ENCODE results near the gene LMX1B. TPM values are rescaled to one million over a fixed set of nuclear protein-coding genes. Genes with fewer than 3 reads are reported as not detected.

The LMX1B gene
- total and polyA plus RNA-seq, 2 donors (not counting 3 experiments of a cell fraction or from before 2014, with no cell fraction given): not detected

DNA sequence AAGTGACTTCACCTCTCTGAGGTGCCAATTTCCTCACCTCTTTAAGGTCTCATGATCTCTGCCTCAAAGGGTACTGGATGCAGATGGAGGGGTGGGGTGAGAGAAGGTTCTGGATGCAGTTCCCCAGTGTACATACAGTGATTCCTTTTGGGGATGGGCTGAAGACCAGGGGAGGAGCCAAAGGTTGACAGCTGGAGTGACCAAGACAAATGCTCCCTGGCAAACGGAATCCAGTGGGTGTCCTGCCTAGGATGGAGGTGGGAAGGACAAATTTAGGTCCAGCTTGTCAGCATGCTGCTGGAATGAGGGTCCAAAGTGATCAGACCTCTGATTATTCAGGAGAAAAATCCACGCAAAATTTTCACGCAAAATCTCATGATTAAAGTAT lies 7.3 kb upstream of the LMX1B start:
- ChIA-PET CTCF (interaction anchor here (1.2 to 1.3 kb wide), 2 partner anchors 84 to 97 kb away, joined by 3 to 6 read pairs; no protein-coding TSS in a partner anchor), POLR2A (no interaction called here)
- no peaks in the 10 kb centered on the region for H4K20me1 ChIP-seq (replicated peaks; ENCODE audit: control insufficient read depth, extremely low read depth, insufficient read depth, low read length)
- dilution Hi-C loops (cut with MboI; ENCODE audit: extremely low pct_ligation_motif_present, low sequenced_read_pairs): no loop called here
- no peak for TF ChIP-seq EZH2 (IDR thresholded peaks at IDR 0.05; ENCODE audit: borderline replicate concordance, low read depth, low read length, severe bottlenecking)
- no peaks in the 10 kb centered on the region for H3K36me3 ChIP-seq (ENCODE audit: control insufficient read depth in 2 of 2, extremely low read depth in 1 of 2, insufficient read depth in 2 of 2, low read length in 2 of 2)
- H3K79me2 ChIP-seq (ENCODE audit: control insufficient read depth, insufficient read depth, low read length): no peaks in the 10 kb centered on the region
- FAIRE-seq: no peak
- no peaks in the 10 kb centered on the region for H3K9me3 ChIP-seq (replicated peaks; ENCODE audit: control insufficient read depth, insufficient read depth, low read length)
- H3K27ac ChIP-seq (ENCODE audit: insufficient read depth, low read depth, low read length): no peak overlapping the region
- BruUV-seq (replicated peaks): no TSS peak
- intact Hi-C loops (cut with micrococcal nuclease): no loop called here
- peaks cover 26 to 31% of the 10 kb centered on the region in 2 experiments for H3K27me3 ChIP-seq (ENCODE audit: control insufficient read depth in 2 of 2, insufficient read depth in 2 of 2, low read length in 2 of 2)
- H3K4me3 ChIP-seq (replicated peaks in 1 of 3; ENCODE audit: insufficient read depth in 1 of 3, low read depth in 1 of 3, low read length in 3 of 3): no peak overlapping the region
- H3K9me1 ChIP-seq (replicated peaks; ENCODE audit: control insufficient read depth, extremely low read depth, insufficient read depth, low read length): no peaks in the 10 kb centered on the region
- no peak overlapping the region for H3K4me2 ChIP-seq (ENCODE audit: insufficient read depth, low read length)
- H3K4me1 ChIP-seq (ENCODE audit: control insufficient read depth, extremely low read depth, insufficient read depth, low read length): no peaks in the 10 kb centered on the region
- DNase-seq (ENCODE audit: low read depth, low spot score): no peak
- H3K9ac ChIP-seq (replicated peaks; ENCODE audit: extremely low read depth, insufficient read depth, low read length): no peak overlapping the region
- no peak overlapping the region for H2AFZ ChIP-seq (ENCODE audit: low read depth, low read length)

GRCh38 chr9:126607086-126607485 lies 6.6 kb upstream of the LMX1B start:
- BruUV-seq (replicated peaks): no TSS peak
- CTCF ChIA-PET: interaction anchor here (1.2 to 1.3 kb wide), 2 partner anchors 83 to 97 kb away, joined by 3 to 6 read pairs; no protein-coding TSS in a partner anchor
- dilution Hi-C loops (cut with MboI; ENCODE audit: extremely low pct_ligation_motif_present, low sequenced_read_pairs): no loop called here
- Histone ChIP-seq H2AFZ (ENCODE audit: low read depth, low read length) (no peak overlapping the region), H4K20me1 (replicated peaks; ENCODE audit: control insufficient read depth, extremely low read depth, insufficient read depth, low read length) (no peaks in the 10 kb centered on the region), H3K27ac (ENCODE audit: insufficient read depth, low read depth, low read length) (no peak overlapping the region), H3K4me2 (ENCODE audit: insufficient read depth, low read length) (no peak overlapping the region), H3K9me3 (replicated peaks; ENCODE audit: control insufficient read depth, insufficient read depth, low read length) (no peaks in the 10 kb centered on the region), H3K9ac (replicated peaks; ENCODE audit: extremely low read depth, insufficient read depth, low read length) (no peak overlapping the region), H3K36me3 (ENCODE audit: control insufficient read depth in 2 of 2, extremely low read depth in 1 of 2, insufficient read depth in 2 of 2, low read length in 2 of 2) (no peaks in the 10 kb centered on the region), H3K27me3 (ENCODE audit: control insufficient read depth in 2 of 2, insufficient read depth in 2 of 2, low read length in 2 of 2) (peaks cover 31 to 35% of the 10 kb centered on the region in 2 experiments), H3K4me1 (ENCODE audit: control insufficient read depth, extremely low read depth, insufficient read depth, low read length) (no peaks in the 10 kb centered on the region), H3K9me1 (replicated peaks; ENCODE audit: control insufficient read depth, extremely low read depth, insufficient read depth, low read length) (no peaks in the 10 kb centered on the region), H3K79me2 (ENCODE audit: control insufficient read depth, insufficient read depth, low read length) (no peaks in the 10 kb centered on the region), H3K4me3 (replicated peaks in 1 of 3; ENCODE audit: insufficient read depth in 1 of 3, low read depth in 1 of 3, low read length in 3 of 3) (no peak overlapping the region)
- DNase-seq (ENCODE audit: low read depth, low spot score) (no peak), FAIRE-seq (no peak)
- intact Hi-C loops (cut with micrococcal nuclease): no loop called here
- TF ChIP-seq MYC (IDR thresholded peaks at IDR 0.05; ENCODE audit: low read depth, low read length) (no peak), GATA2 (IDR thresholded peaks at IDR 0.05; ENCODE audit: insufficient read depth, insufficient read length, low read depth, low read length) (no peak), FOS (IDR thresholded peaks at IDR 0.05; ENCODE audit: borderline replicate concordance, insufficient read depth, low read length) (no peak), POLR2A (IDR thresholded peaks at IDR 0.05; ENCODE audit: low read depth, low read length) (no peak), POLR2AphosphoS5 (IDR thresholded peaks at IDR 0.05; ENCODE audit: insufficient read depth, low read depth, low read length) (no peak), JUN (IDR thresholded peaks at IDR 0.05; ENCODE audit: borderline replicate concordance, insufficient read depth, insufficient read length, low read depth) (no peak), EZH2 (IDR thresholded peaks at IDR 0.05; ENCODE audit: borderline replicate concordance, low read depth, low read length, severe bottlenecking) (no peak)
- TF ChIP-seq, protein P1, sequence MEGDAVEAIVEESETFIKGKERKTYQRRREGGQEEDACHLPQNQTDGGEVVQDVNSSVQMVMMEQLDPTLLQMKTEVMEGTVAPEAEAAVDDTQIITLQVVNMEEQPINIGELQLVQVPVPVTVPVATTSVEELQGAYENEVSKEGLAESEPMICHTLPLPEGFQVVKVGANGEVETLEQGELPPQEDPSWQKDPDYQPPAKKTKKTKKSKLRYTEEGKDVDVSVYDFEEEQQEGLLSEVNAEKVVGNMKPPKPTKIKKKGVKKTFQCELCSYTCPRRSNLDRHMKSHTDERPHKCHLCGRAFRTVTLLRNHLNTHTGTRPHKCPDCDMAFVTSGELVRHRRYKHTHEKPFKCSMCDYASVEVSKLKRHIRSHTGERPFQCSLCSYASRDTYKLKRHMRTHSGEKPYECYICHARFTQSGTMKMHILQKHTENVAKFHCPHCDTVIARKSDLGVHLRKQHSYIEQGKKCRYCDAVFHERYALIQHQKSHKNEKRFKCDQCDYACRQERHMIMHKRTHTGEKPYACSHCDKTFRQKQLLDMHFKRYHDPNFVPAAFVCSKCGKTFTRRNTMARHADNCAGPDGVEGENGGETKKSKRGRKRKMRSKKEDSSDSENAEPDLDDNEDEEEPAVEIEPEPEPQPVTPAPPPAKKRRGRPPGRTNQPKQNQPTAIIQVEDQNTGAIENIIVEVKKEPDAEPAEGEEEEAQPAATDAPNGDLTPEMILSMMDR (IDR thresholded peaks at IDR 0.05; ENCODE audit: extremely low read depth in 1 of 2, insufficient read depth in 1 of 2, low read depth in 1 of 2, low read length in 2 of 2): no peak
- TF ChIP-seq, protein P2, sequence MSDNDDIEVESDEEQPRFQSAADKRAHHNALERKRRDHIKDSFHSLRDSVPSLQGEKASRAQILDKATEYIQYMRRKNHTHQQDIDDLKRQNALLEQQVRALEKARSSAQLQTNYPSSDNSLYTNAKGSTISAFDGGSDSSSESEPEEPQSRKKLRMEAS (IDR thresholded peaks at IDR 0.05; ENCODE audit: insufficient read depth, insufficient read length): no peak
- POLR2A ChIA-PET: no interaction called here

All from endothelial cell of umbilical vein (primary cell).